GM19468 (cell line): Measurements from ENCODE around the gene NCAPD2.

Experiments used
- ATAC-seq: cut with Tn5 transposase; IDR thresholded peaks from one replicate; pipeline ENCODE4 v1.9.1; 2021; ENCODE audit warnings: mild to moderate bottlenecking, moderate library complexity, moderate number of reproducible peaks; ENCODE audit not compliant: unreplicated experiment; ENCODE audit errors: extremely low read depth

Gene NCAPD2

GRCh38 chr12:6569312-6569711 is 75.4 kb downstream of the NCAPD2 start:
- ATAC-seq: no peak

DNA sequence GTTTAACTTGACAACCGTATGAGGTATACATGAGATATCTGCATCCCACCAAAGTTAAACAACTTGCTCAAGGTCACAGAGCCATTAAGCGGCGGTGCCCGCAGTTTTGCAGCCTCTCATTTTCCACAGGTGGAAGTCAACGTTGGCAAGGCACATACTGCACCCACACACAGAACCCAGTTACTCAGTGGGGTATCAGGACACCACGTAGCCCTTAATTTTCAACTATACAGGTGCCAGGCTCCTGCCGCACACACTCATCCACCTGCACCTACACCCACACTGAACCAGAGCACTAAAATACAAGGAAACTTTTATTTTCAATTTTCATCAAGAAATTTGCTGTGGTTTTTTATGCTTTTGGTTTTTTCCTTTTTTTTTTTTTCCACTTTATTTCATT is 75.9 kb downstream of the NCAPD2 start:
- ATAC-seq: no peak

- ATAC-seq: no peak
These were observed 76.5 kb downstream of the NCAPD2 start for GRCh38 chr12:6570264-6570887.

DNA sequence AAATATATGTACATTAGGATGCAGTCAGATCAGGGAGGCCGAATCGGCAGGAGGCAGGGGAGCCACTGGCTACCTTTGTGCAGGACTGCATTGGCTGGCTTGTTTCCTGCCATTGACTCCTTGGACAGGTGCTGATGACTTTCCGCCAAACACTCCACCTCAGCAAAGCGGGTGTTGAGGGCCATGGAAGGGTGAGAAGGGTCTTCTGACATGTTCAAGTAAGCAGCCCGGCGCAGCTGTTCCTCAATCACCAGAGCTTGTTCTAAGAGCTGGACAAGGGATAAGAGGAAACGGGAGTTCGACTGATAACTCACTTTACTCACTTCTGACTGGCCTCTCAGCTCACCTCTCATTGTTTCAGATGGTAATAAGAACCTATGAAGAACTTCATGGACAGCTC is 79.1 kb downstream of the NCAPD2 start:
- no peak for ATAC-seq

DNA sequence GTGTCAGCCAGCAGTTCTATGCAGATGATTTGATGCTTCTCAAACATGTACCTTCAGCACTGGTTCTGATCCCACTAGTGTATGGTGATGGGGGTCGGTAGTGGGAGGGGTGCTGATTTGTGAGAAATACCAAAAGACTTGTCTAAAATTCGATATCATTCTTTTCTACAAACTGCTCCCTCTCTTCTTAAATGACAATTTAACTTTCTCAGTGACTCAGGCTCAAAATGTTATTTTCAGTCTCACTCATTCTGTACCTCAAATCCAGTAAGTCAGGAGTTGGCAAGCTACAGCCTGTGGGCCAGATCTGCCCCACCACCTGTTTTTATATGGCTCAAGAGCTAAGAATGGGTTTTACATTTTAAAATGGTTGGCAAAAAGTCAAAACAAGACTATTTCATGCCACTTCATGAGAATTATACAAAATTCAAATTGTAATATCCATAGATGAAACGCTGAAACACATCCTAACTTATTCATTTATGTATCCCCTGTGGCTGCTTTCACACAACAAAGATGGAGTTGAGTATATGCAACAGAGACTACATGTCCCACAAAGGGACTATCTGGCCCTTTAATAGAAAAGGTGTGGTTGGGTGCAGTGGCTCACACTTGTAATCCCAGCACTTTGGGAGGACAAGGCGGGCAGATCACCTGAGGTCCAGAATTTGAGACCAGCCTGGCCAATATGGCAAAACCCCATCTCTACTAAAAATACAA is 80.8 kb downstream of the NCAPD2 start:
- ATAC-seq: no peak

GRCh38 chr12:6575648-6576047 is 81.7 kb downstream of the NCAPD2 start:
- no peak for ATAC-seq
